HG03039 (cell line): ENCODE measurements around the gene KCNH2.

Experiments
- ATAC-seq: cut with Tn5 transposase; IDR thresholded peaks from one replicate; pipeline ENCODE4 v1.9.1; 2021; ENCODE audit warnings: mild to moderate bottlenecking, moderate library complexity; ENCODE audit not compliant: unreplicated experiment

The KCNH2 gene

DNA sequence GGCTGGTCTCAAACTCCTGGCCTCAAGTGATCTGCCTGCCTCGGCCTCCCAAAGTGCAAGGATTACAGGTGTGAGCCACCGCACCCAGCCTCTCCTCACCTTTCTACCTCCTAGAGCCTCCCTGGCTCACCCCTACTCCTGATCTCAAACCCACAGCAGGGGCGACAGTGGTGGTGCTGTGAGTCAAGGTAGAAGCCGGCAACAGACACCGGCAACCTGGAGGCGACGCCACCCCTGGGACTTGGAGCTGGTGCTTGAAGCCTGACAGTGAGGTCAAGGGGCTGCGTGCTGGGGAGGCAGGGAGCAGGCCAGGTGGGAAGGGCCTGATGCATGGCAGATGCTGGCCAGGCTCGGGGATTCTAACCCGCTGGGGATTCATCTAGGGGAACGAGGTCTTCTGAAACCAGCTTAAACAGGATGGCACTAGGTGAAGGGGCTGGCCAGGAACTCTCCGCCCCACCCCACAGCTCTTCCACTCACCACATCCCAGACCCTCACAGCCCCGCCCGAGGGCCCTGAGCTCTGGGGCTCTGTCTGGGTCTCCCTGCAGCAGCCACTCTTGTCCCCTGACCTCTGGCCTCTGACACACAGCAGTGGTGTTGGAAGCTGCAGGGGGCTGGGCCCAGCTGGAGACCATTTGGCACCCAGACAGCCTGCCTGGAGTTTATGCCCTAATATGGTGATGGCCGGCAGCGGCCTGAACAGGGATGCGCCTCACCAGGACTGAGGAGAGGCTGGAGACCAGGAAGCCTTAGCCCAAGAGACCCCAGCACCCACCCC, 16.4 kb downstream of the KCNH2 start:
- no peak for ATAC-seq

DNA sequence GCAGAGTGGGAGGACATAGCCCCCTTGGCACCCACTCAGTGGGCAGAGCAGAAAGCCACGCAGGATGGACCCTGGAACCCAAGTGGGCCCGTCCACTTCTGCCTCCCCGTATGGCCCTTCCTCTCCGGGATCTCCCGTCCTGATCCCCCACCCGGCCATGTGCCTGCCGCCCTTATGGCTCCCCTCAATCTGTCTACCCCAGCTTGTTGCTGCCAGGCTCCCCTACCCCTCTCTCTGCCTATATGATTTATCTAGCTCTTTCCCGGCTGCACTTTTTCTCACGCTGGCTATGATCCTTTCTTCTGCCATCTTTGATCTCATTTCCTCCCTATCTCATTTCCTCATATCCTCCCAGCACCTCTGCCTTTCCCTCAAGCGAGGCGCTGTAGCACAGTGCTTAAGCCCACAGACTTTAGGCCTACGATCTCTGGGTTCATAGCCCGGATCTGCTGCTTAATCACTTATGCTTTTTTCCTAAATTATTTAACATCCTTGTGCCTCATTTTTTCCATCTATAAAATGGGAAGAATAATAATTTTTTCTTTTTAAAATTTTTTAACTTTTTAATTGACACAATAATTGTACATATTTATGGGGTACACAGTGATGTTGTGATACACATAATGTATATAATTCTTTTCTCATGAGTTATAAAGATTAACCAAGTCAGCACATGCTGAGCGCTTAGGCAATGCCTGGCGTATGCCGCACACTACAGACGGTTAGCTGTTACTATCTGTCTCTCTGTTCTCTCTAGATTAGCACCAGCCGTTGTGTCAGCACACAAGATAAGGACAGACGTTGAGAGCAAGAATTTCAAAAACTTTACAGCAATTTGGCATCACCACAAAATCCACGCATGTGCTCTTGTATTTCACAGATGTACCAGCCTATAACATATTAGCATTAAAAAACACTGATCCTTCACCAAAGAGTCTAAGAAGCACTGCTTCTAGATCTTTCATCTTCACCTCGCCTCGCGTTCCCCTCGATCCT, 18.1 kb downstream of the KCNH2 start:
- no peak for ATAC-seq

- no peak for ATAC-seq
These were observed 19.0 kb downstream of the KCNH2 start for GRCh38 chr7:150959081-150959480.

- no peak for ATAC-seq
These were observed 19.5 kb downstream of the KCNH2 start for GRCh38 chr7:150958597-150958996.

DNA sequence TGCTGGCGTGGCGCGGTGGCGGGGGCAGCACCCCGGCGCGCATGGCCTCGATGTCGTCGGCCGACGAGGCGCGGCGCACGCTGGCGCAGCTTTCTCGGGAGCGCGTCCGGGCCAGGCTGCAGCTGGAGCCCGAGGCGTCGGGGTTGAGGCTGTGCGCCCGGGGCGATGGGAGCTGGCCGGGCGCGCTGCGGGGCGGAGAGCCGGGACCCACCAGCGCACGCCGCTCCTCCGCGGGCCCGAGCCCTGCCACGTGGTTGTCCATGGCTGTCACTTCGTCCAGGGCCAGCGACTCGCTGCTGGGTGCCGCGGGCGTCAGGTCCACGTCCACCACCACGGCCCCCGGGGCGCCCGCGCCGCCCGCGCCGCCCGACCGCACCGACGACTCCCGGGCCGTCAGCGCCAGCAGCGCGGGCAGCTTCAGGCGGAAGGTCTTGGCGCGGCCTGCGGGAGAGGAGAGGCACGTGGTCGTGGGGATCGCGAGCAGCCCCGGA, 20.0 kb downstream of the KCNH2 start:
- no peak for ATAC-seq

DNA sequence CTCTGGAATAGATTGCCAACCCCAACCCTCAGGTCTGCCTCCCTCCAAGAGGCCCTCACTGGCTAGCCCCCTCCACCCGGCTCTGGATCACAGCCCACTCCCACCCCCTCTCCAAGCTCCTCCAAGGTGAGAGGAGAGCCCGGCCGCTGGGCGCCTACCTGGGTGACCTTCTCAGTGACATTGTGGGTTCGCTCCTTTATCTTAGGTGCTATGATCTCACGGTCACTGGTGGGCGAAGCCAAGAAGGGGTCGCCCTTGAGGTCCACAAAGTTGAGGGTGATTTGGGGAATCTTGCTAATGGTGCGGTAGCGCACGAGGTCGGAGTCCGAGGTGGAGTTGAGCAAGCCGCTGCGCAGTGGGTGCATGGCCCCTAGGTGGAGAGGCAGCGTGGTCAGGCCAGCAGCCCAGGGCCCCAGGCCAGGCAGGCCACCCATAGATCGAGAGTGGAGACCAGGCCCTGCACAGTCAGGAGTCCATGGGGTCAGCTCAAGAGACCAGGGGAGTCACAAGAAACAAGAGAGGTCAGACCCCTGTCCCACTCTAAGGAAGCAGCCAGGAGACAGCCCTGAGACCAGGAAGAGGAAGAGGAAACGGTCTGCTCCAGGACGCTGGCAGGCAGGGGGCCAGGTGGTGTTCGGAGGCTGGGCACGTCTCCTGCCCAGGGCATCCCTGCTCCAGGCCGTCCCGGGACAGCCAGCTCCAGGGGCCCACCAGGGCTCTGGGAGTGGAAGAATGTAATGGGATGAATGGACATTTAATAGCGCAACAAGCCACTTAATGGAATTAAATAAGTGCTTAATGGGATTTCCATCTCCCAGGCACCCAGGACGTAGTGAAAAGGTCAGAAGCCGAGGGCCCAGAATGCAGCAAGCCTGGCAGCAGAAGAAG, 20.7 kb downstream of the KCNH2 start:
- no peak for ATAC-seq

DNA sequence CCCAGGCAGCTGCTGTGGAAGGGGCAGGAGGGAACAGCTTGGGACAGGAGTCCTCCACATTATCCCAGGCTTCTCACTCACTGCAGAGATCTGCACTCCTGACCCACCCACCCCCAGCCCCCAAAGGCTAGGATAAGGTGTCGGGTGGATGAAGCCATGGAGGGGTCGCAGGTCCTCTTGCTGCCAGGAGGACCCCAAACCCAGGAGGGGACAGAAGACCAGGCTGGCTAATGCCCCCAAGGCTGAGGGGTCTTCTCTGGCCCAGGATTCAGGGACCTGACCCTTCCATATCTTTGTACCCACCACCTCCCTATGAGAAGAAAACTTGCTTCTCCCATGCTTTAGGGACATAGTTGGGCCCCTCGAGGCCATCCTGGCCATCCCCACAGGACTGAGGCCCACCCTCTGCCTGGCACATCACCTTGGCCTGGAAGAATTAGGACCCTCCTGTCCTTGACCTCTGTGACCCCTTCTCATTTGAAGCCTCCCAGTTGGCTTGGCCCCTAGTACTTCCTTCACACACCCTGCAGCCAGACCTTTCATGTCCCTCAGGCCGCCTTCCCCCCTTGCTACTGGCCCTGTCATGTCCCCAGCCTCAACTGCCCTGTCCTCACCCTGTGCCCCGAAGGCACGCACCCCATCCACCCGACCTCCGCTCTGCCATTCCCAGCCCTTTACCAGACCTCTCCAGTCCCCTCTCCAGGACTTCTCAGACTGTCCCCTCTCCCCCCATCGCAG, 21.6 kb downstream of the KCNH2 start:
- no peak for ATAC-seq

DNA sequence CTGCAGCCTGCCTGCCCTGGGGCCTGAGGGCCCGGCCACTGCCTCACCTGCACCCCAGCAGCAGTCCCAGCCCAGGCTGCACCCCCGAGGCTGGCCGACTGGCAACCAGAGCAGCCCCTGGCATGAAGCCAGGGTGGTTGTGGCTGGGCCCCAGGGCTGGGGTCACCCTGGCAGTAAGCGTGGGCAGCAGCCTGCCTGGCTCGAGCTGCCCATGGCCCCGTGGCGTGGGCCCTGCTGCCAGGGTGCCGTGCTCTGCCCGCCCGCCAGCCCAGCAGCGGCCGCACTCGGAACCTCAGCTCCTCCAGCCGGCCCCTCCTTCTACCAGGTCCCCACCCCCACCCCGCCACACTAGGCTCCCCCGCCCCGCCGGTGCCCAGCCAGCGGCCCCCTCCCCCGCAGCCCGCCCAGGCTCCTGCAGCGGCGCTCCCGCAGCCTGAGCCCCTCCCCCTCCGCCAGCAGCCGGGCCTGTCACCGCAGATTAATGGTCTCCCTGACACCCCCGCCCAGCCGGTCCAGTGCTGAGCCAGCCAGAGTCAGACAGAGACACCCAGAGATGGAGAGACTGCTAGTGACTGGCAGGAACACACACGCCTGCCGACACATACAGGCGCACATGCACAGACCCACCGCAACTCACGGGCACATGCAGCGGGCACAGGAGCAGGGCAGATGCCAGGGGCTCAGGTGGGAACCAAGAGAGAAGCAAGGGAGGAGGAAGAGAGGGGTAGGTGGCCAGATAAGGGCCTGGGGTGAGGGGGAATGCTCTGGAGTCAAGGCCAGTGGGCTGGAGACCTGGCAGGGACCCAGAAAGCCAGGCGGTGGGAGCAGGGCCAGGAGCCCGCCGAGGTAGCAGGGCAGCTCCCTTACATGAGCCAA, 22.4 kb downstream of the KCNH2 start:
- no peak for ATAC-seq

DNA sequence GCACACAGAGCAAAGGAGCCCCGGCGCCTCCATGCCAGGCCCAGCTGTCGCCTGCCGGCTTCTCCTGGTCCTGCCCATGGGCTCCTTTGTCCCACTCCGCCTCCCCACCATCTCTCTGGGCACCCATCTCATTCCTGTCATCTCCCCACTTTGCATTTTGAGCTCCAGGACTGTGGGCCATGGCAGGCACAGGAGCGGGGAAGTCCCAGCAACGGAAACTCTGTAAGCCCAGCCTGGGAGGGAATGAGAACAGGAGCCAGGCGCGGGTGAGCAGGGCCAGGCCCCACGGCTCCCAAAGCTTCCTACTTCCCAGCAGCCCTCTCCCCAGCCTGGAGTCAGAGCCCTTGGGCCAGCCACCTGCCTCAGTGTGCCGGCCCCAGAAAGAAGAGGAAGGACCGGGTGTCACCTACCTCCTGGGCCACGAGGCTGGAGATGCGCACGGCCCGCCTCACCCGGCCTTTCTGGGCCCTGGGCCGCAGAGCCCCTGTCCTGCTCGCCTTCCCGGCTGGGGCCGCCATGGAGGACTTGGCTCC, 23.1 kb downstream of the KCNH2 start:
- ATAC-seq: no peak

- no peak for ATAC-seq
These were observed 23.7 kb downstream of the KCNH2 start for GRCh38 chr7:150954201-150954985.

- no peak for ATAC-seq
These were observed 24.8 kb downstream of the KCNH2 start for GRCh38 chr7:150953061-150953997.

- no peak for ATAC-seq
These were observed 25.6 kb downstream of the KCNH2 start for GRCh38 chr7:150952331-150953050.

GRCh38 chr7:150951521-150951920, 26.6 kb downstream of the KCNH2 start:
- ATAC-seq: no peak

GRCh38 chr7:150951181-150951520, 27.0 kb downstream of the KCNH2 start:
- no peak for ATAC-seq

GRCh38 chr7:150950496-150951180, 27.5 kb downstream of the KCNH2 start:
- ATAC-seq: no peak

GRCh38 chr7:150949971-150950491, 28.1 kb downstream of the KCNH2 start:
- ATAC-seq: no peak
